Small intestine (tissue), 7 donors: ENCODE results near the gene HSPG2. TPM values are rescaled to one million over a fixed set of nuclear protein-coding genes. Genes with fewer than 3 reads are reported as not detected.
"Not testable (repeated sequence)": the region's sequence is repeated elsewhere in the genome, so short reads cannot be mapped to it uniquely, and the experiment has no call there.

Experiments used
- DNase-seq, 2 donors: peaks; one replicate each; pipeline versions ENCODE4 v3.0.0 to v3.0.0-alpha.2; 2013
- FAIRE-seq: peaks from 2 replicates; lab custom pipeline; 2012; peaks lifted over from hg19 to GRCh38; lab: Jason Lieb, UNC
- H3K27ac ChIP-seq, 3 donors: one replicate each; pipeline ENCODE4 v1.5.1; 2013; ENCODE audit warnings: low read length in 2 of 3, mild to moderate bottlenecking in 2 of 3, control low read depth in 1 of 3, inconsistent platforms in 1 of 3, low read depth in 1 of 3, moderate library complexity in 1 of 3
- H3K27me3 ChIP-seq, 3 donors: one replicate each; pipeline ENCODE4 v1.6.1; 2013; ENCODE audit warnings: low read length in 3 of 3, inconsistent platforms in 1 of 3; ENCODE audit not compliant: control insufficient read depth in 3 of 3, insufficient read depth in 3 of 3
- H3K36me3 ChIP-seq, 3 donors: one replicate each; pipeline ENCODE4 v1.6.1; 2013; ENCODE audit warnings: low read length in 3 of 3, inconsistent platforms in 1 of 3, low read depth in 1 of 3, mild to moderate bottlenecking in 1 of 3, moderate library complexity in 1 of 3; ENCODE audit not compliant: control insufficient read depth in 3 of 3, insufficient read depth in 2 of 3
- H3K4me1 ChIP-seq, 3 donors: one replicate each; pipeline ENCODE4 v1.6.1; 2013; ENCODE audit warnings: low read length in 2 of 3, inconsistent platforms in 1 of 3, low read depth in 1 of 3, mild to moderate bottlenecking in 1 of 3, moderate library complexity in 1 of 3; ENCODE audit not compliant: control insufficient read depth in 3 of 3, insufficient read depth in 2 of 3
- H3K4me3 ChIP-seq, 3 donors: one replicate each; pipeline ENCODE4 v1.5.1; 2013; ENCODE audit warnings: low read length in 3 of 3, control low read depth in 1 of 3, inconsistent platforms in 1 of 3, low read depth in 1 of 3, mild to moderate bottlenecking in 1 of 3, moderate library complexity in 1 of 3
- H3K9me3 ChIP-seq, 2 donors: one replicate each; pipeline ENCODE4 v1.6.1; 2013; ENCODE audit warnings: low read depth in 1 of 2, low read length in 1 of 2; ENCODE audit not compliant: control insufficient read depth in 2 of 2, insufficient read depth in 1 of 2
- WGBS, 3 donors: extraction: QIAGEN DNeasy Blood & Tissue Kit; methylation state at CpG; one replicate each; pipeline ENCODE4 v1.1.7; 2013; 5-methylcytosine and 5-hydroxymethylcytosine counted together
- polyA plus RNA-seq, 4 donors: library from polyadenylated mRNA; stranded (reverse) in 3 of 4; unstranded in 1 of 4; fragments of 200-250 nt in 3 of 4; fragments of 120-200 nt in 1 of 4; gene quantifications; one replicate each; pipeline versions ENCODE4 v1.2.1 to v1.2.3, GENCODE V29; 2013
- donor health status: healthy with polysubstance abuse.
- donor health status: control.
- donor health status: control.
- donor health status: Bipolar disorder and iron deficiency.
- donor health status: healthy.

HSPG2 gene
- polyA plus RNA-seq, 4 donors = 3.6 to 82.3 (median 36.3) TPM

GRCh38 chr1:21976703-21977239 is 39.7 kb upstream of the HSPG2 start, which contains the start of gene CELA3B:
CELA3B (plus strand) TSS chr1:21977022; CDS start chr1:21977040, 18 bp downstream.
- H3K36me3 ChIP-seq, H3K27me3 ChIP-seq, H3K4me3 ChIP-seq, H3K27ac ChIP-seq, DNase-seq, H3K9me3 ChIP-seq, FAIRE-seq: not testable (repeated sequence)
- peaks cover 0 to 13% (median 2%) of the 10 kb centered on the region in 3 donors for H3K4me1 ChIP-seq
- WGBS, 3 donors = 81 to 87% (median 84%) methylated on average over 6 to 9 of the region's 9 CpGs

GRCh38 chr1:21975296-21975695 is 38.2 kb upstream of the HSPG2 start:
- WGBS, 3 donors = 67 to 85% (median 69%) methylated on average over 7 to 9 of the region's 9 CpGs
- not testable (repeated sequence) for DNase-seq, H3K27ac ChIP-seq, H3K27me3 ChIP-seq, FAIRE-seq, H3K9me3 ChIP-seq, H3K4me3 ChIP-seq, H3K36me3 ChIP-seq
- peaks cover 0 to 13% (median 2%) of the 10 kb centered on the region in 3 donors for H3K4me1 ChIP-seq

- H3K4me1 ChIP-seq = peaks cover 0 to 13% (median 2%) of the 10 kb centered on the region in 3 donors
- not testable (repeated sequence) for H3K36me3 ChIP-seq, H3K4me3 ChIP-seq, H3K9me3 ChIP-seq, H3K27ac ChIP-seq, FAIRE-seq, H3K27me3 ChIP-seq
- DNase-seq = peak; percentile 45 to 77
- WGBS, 3 donors = 13 to 45% (median 37%) methylated on average over 6 of the region's 6 CpGs
These were observed 37.6 kb upstream of the HSPG2 start for GRCh38 chr1:21974699-21975098.

GRCh38 chr1:21973948-21974347 is 36.8 kb upstream of the HSPG2 start:
- not testable (repeated sequence) for H3K9me3 ChIP-seq, FAIRE-seq, H3K4me3 ChIP-seq, DNase-seq, H3K36me3 ChIP-seq, H3K27me3 ChIP-seq
- peak overlapping the region in 1 of 3 donors; percentile 23 for H3K27ac ChIP-seq
- 70 to 84% (median 81%) methylated on average over 6 to 7 of the region's 8 CpGs for WGBS, 3 donors
- peaks cover 0 to 13% (median 2%) of the 10 kb centered on the region in 3 donors for H3K4me1 ChIP-seq

GRCh38 chr1:21972973-21973441 is 35.9 kb upstream of the HSPG2 start:
- H3K27me3 ChIP-seq, H3K36me3 ChIP-seq, H3K4me3 ChIP-seq, H3K9me3 ChIP-seq: not testable (repeated sequence)
- peaks cover 0 to 13% (median 2%) of the 10 kb centered on the region in 3 donors for H3K4me1 ChIP-seq
- peak overlapping the region; percentile 8 to 78 (median 23) for H3K27ac ChIP-seq
- 10 to 42% (median 30%) methylated on average over 2 of the region's 2 CpGs for WGBS, 3 donors
- DNase-seq (peak; percentile 24 to 44), FAIRE-seq (peak; percentile 47)

GRCh38 chr1:21970523-21970922 is 33.4 kb upstream of the HSPG2 start:
- H3K4me3 ChIP-seq, H3K27me3 ChIP-seq, H3K27ac ChIP-seq, H3K4me1 ChIP-seq, FAIRE-seq, DNase-seq, H3K9me3 ChIP-seq, H3K36me3 ChIP-seq: not testable (repeated sequence)
- WGBS, 3 donors = 21 to 40% (median 21%) methylated on average over 4 of the region's 4 CpGs

GRCh38 chr1:21969066-21969465 is 32.0 kb upstream of the HSPG2 start:
- H3K27ac ChIP-seq, H3K27me3 ChIP-seq, H3K36me3 ChIP-seq, H3K4me1 ChIP-seq, H3K9me3 ChIP-seq, H3K4me3 ChIP-seq, FAIRE-seq, DNase-seq: not testable (repeated sequence)
- 74 to 83% (median 82%) methylated on average over 5 of the region's 5 CpGs for WGBS, 3 donors

- not testable (repeated sequence) for FAIRE-seq, H3K27ac ChIP-seq, H3K4me3 ChIP-seq, DNase-seq, H3K36me3 ChIP-seq, H3K27me3 ChIP-seq, H3K4me1 ChIP-seq, H3K9me3 ChIP-seq
- 88 to 95% (median 90%) methylated on average over 5 to 6 of the region's 6 CpGs for WGBS, 3 donors
These were observed 30.1 kb upstream of the HSPG2 start for GRCh38 chr1:21967216-21967615.
